ENCODE data around the gene LDLRAD1. TPM values are rescaled to one million over a fixed set of nuclear protein-coding genes. Genes with fewer than 3 reads are reported as not detected.

Gene LDLRAD1
- polyA plus RNA-seq (not detected in 2 replicates), polyA minus RNA-seq (not detected in 2 replicates)

GRCh38 chr1:54017979-54018378, at the start of gene LDLRAD1:
Gene LDLRAD1 (minus strand): TSS chr1:54018186. CDS start chr1:54018112, 74 bp downstream.
- H3K9ac ChIP-seq (ENCODE audit: low read length): no peak within 1 kb of the TSS
- H2AFZ ChIP-seq (ENCODE audit: low read depth, low read length): no peak within 1 kb of the TSS
- H3K4me2 ChIP-seq (ENCODE audit: low read length): no peak within 1 kb of the TSS
- no peaks in the 10 kb centered on the region for H3K9me2 ChIP-seq (ENCODE audit: insufficient read depth, low read length)
- H3K27me3 ChIP-seq (ENCODE audit: insufficient read depth, low read depth, low read length): no peaks in the 10 kb centered on the region
- no peaks in the 10 kb centered on the region for H3K36me3 ChIP-seq (ENCODE audit: insufficient read depth, low read length)
- TF ChIP-seq SMC3 (conservative IDR thresholded peaks at IDR 0.05; ENCODE audit: poor library complexity): no peak
- H3K27ac ChIP-seq (ENCODE audit: low read length): no peak within 1 kb of the TSS
- no peaks in the 10 kb centered on the region for H3F3A ChIP-seq (ENCODE audit: insufficient read depth, low read length, poor library complexity, severe bottlenecking)
- H4K20me1 ChIP-seq (ENCODE audit: insufficient read depth): no peaks in the 10 kb centered on the region
- no peaks in the 10 kb centered on the region for H3K9me3 ChIP-seq (ENCODE audit: low read length)
- no peaks in the 10 kb centered on the region for H3K79me2 ChIP-seq (replicated peaks; ENCODE audit: insufficient read depth, low read length)
- H3K4me3 ChIP-seq (ENCODE audit: low read length): no peak within 1 kb of the TSS

GRCh38 chr1:54064299-54064698, 46.3 kb upstream of the LDLRAD1 start:
- TF ChIP-seq TAF1 (IDR thresholded peaks at IDR 0.05; ENCODE audit: low read depth) (no peak), SMC3 (conservative IDR thresholded peaks at IDR 0.05; ENCODE audit: poor library complexity) (no peak), EP300 (conservative IDR thresholded peaks at IDR 0.05; ENCODE audit: poor library complexity, severe bottlenecking) (no peak), RAD21 (conservative IDR thresholded peaks at IDR 0.05) (no peak)
- H3K4me2 ChIP-seq (ENCODE audit: low read length): no peak overlapping the region
- no peak overlapping the region for H3K9ac ChIP-seq (ENCODE audit: low read length)
- H3K27me3 ChIP-seq (ENCODE audit: insufficient read depth, low read depth, low read length): no peaks in the 10 kb centered on the region
- H4K20me1 ChIP-seq (ENCODE audit: insufficient read depth): no peaks in the 10 kb centered on the region
- no peaks in the 10 kb centered on the region for H3K9me2 ChIP-seq (ENCODE audit: insufficient read depth, low read length)
- no peaks in the 10 kb centered on the region for H3F3A ChIP-seq (ENCODE audit: insufficient read depth, low read length, poor library complexity, severe bottlenecking)
- H2AFZ ChIP-seq (ENCODE audit: low read depth, low read length): no peak overlapping the region
- no peak overlapping the region for H3K4me3 ChIP-seq (ENCODE audit: low read length)
- H3K9me3 ChIP-seq (ENCODE audit: low read length): no peaks in the 10 kb centered on the region
- H3K27ac ChIP-seq (ENCODE audit: low read length): no peak overlapping the region
- H3K36me3 ChIP-seq (ENCODE audit: insufficient read depth, low read length): no peaks in the 10 kb centered on the region
- no peaks in the 10 kb centered on the region for H3K79me2 ChIP-seq (replicated peaks; ENCODE audit: insufficient read depth, low read length)

- H4K20me1 ChIP-seq (ENCODE audit: insufficient read depth): no peaks in the 10 kb centered on the region
- H3F3A ChIP-seq (ENCODE audit: insufficient read depth, low read length, poor library complexity, severe bottlenecking): no peaks in the 10 kb centered on the region
- no peaks in the 10 kb centered on the region for H3K9me3 ChIP-seq (ENCODE audit: low read length)
- TF ChIP-seq MXI1 (conservative IDR thresholded peaks at IDR 0.05; ENCODE audit: poor library complexity, severe bottlenecking) (no peak), CTCF (IDR thresholded peaks at IDR 0.05; ENCODE audit: poor library complexity, severe bottlenecking) (peak; percentile 17)
- peak overlapping the region; percentile 76 for H3K9ac ChIP-seq (ENCODE audit: low read length)
- H3K79me2 ChIP-seq (replicated peaks; ENCODE audit: insufficient read depth, low read length): peaks cover 26% of the 10 kb centered on the region
- no peaks in the 10 kb centered on the region for H3K36me3 ChIP-seq (ENCODE audit: insufficient read depth, low read length)
- H3K27me3 ChIP-seq (ENCODE audit: insufficient read depth, low read depth, low read length): no peaks in the 10 kb centered on the region
- no peak overlapping the region for H2AFZ ChIP-seq (ENCODE audit: low read depth, low read length)
- peak overlapping the region; percentile 71 for H3K27ac ChIP-seq (ENCODE audit: low read length)
- peak overlapping the region; percentile 83 for H3K4me3 ChIP-seq (ENCODE audit: low read length)
- H3K9me2 ChIP-seq (ENCODE audit: insufficient read depth, low read length): no peaks in the 10 kb centered on the region
- H3K4me2 ChIP-seq (ENCODE audit: low read length): peak overlapping the region; percentile 67
These were observed 36.4 kb upstream of the LDLRAD1 start for GRCh38 chr1:54054438-54054749.

GRCh38 chr1:54053745-54054437, 35.9 kb upstream of the LDLRAD1 start:
- H3K4me2 ChIP-seq (ENCODE audit: low read length): peak overlapping the region; percentile 67
- H3K9ac ChIP-seq (ENCODE audit: low read length): peak overlapping the region; percentile 76
- H3K4me3 ChIP-seq (ENCODE audit: low read length): peak overlapping the region; percentile 83
- H3K9me2 ChIP-seq (ENCODE audit: insufficient read depth, low read length): no peaks in the 10 kb centered on the region
- TF ChIP-seq EP300 (conservative IDR thresholded peaks at IDR 0.05; ENCODE audit: poor library complexity, severe bottlenecking): no peak
- TF ChIP-seq MXI1 (conservative IDR thresholded peaks at IDR 0.05; ENCODE audit: poor library complexity, severe bottlenecking): no peak
- no peak for TF ChIP-seq CTCF (IDR thresholded peaks at IDR 0.05; ENCODE audit: poor library complexity, severe bottlenecking)
- no peak for TF ChIP-seq POLR2AphosphoS5 (IDR thresholded peaks at IDR 0.05)
- no peaks in the 10 kb centered on the region for H3K9me3 ChIP-seq (ENCODE audit: low read length)
- peak overlapping the region; percentile 59 for H2AFZ ChIP-seq (ENCODE audit: low read depth, low read length)
- no peaks in the 10 kb centered on the region for H3K36me3 ChIP-seq (ENCODE audit: insufficient read depth, low read length)
- H3K27ac ChIP-seq (ENCODE audit: low read length): peak overlapping the region; percentile 71
- H3K27me3 ChIP-seq (ENCODE audit: insufficient read depth, low read depth, low read length): no peaks in the 10 kb centered on the region
- H3K79me2 ChIP-seq (replicated peaks; ENCODE audit: insufficient read depth, low read length): peaks cover 31% of the 10 kb centered on the region
- no peaks in the 10 kb centered on the region for H4K20me1 ChIP-seq (ENCODE audit: insufficient read depth)
- no peaks in the 10 kb centered on the region for H3F3A ChIP-seq (ENCODE audit: insufficient read depth, low read length, poor library complexity, severe bottlenecking)

Data from neural cell (in vitro differentiated cells).